IgD-negative memory B cell (primary cell): ENCODE data around the gene GMCL2. TPM values are rescaled to one million over a fixed set of nuclear protein-coding genes. Genes with fewer than 3 reads are reported as not detected.
"Not testable (repeated sequence)": the region's sequence is repeated elsewhere in the genome, so short reads cannot be mapped to it uniquely, and the experiment has no call there.

ENCODE experiments used
- H3K27ac Mint-ChIP-seq, 3 donors: one replicate each; pipeline ENCODE4 v1.8.0; 2020 to 2022; ENCODE audit warnings: mild to moderate bottlenecking in 3 of 3, mixed read lengths in 3 of 3, moderate library complexity in 1 of 3
- H3K27me3 Mint-ChIP-seq: one replicate; pipeline ENCODE4 v1.8.0; 2021; ENCODE audit warnings: mixed read lengths
- H3K36me3 Mint-ChIP-seq: one replicate; pipeline ENCODE4 v1.8.0; 2020; ENCODE audit warnings: mild to moderate bottlenecking, mixed read lengths
- H3K4me1 Mint-ChIP-seq, 3 donors: one replicate each; pipeline ENCODE4 v1.8.0; 2020 to 2022; ENCODE audit warnings: mixed read lengths in 3 of 3, mild to moderate bottlenecking in 1 of 3
- H3K4me3 Mint-ChIP-seq, 4 donors: one replicate each; pipeline ENCODE4 v1.8.0; 2020 to 2022; ENCODE audit warnings: mild to moderate bottlenecking in 4 of 4, mixed read lengths in 4 of 4, moderate library complexity in 3 of 4
- H3K9me3 Mint-ChIP-seq, 3 donors: one replicate each; pipeline ENCODE4 v1.8.0; 2020 to 2021; ENCODE audit warnings: mixed read lengths in 3 of 3, mild to moderate bottlenecking in 1 of 3
- polyA plus RNA-seq: library from polyadenylated mRNA; unstranded; fragments of 300-500 nt; fragmentation: Illumina TruSeq; gene quantifications from one replicate; pipeline ENCODE4 v1.2.3, GENCODE V29; 2021

GMCL2 gene
- polyA plus RNA-seq, 1 donor from 2014 or later, result not detected

- H3K4me1 Mint-ChIP-seq, result peaks cover 13 to 19% (median 16%) of the 10 kb centered on the region in 3 donors
- peaks cover 3% of the 10 kb centered on the region for H3K36me3 Mint-ChIP-seq
- peak overlapping the region; percentile 73 to 88 (median 84) for H3K4me3 Mint-ChIP-seq
- peak overlapping the region; percentile 81 to 92 (median 83) for H3K27ac Mint-ChIP-seq
- H3K27me3 Mint-ChIP-seq, result no peaks in the 10 kb centered on the region
- peaks cover 0 to 2% (median 0%) of the 10 kb centered on the region in 3 donors for H3K9me3 Mint-ChIP-seq
Measured at GRCh38 chr5:178205749-178206047, 18.5 kb upstream of the GMCL2 start.

GRCh38 chr5:178204935-178205748 lies 18.0 kb upstream of the GMCL2 start:
- Mint-ChIP-seq H3K27me3 (no peaks in the 10 kb centered on the region), H3K9me3 (peaks cover 0 to 2% (median 0%) of the 10 kb centered on the region in 3 donors), H3K4me1 (peaks cover 13 to 19% (median 16%) of the 10 kb centered on the region in 3 donors), H3K4me3 (peak overlapping the region; percentile 79 to 100 (median 88)), H3K27ac (peak overlapping the region; percentile 81 to 92 (median 83)), H3K36me3 (peaks cover 3% of the 10 kb centered on the region)

- H3K4me1 Mint-ChIP-seq, result peaks cover 13 to 19% (median 16%) of the 10 kb centered on the region in 3 donors
- peak within 1 kb of the TSS; percentile 95 to 99 (median 99) for H3K27ac Mint-ChIP-seq
- H3K36me3 Mint-ChIP-seq, result peaks cover 3% of the 10 kb centered on the region
- peak within 1 kb of the TSS; percentile 95 to 100 (median 97) for H3K4me3 Mint-ChIP-seq
- H3K9me3 Mint-ChIP-seq, result peaks cover 0 to 2% (median 0%) of the 10 kb centered on the region in 3 donors
- no peaks in the 10 kb centered on the region for H3K27me3 Mint-ChIP-seq
Measured at GRCh38 chr5:178204182-178204934, 17.2 kb upstream of the GMCL2 start, which contains the start of gene HNRNPAB. TSS of gene HNRNPAB (plus strand) at chr5:178204533. CDS start at chr5:178204838, 305 bp downstream.

GRCh38 chr5:178203670-178204181 lies 16.6 kb upstream of the GMCL2 start:
- Mint-ChIP-seq H3K27ac (peak overlapping the region; percentile 95 to 99 (median 99)), H3K27me3 (no peaks in the 10 kb centered on the region), H3K9me3 (peaks cover 0 to 2% (median 0%) of the 10 kb centered on the region in 3 donors), H3K4me3 (peak overlapping the region; percentile 95 to 100 (median 97)), H3K4me1 (peaks cover 13 to 19% (median 16%) of the 10 kb centered on the region in 3 donors), H3K36me3 (peaks cover 3% of the 10 kb centered on the region)

GRCh38 chr5:178202541-178202940 lies 15.4 kb upstream of the GMCL2 start:
- peaks cover 0 to 2% (median 0%) of the 10 kb centered on the region in 3 donors for H3K9me3 Mint-ChIP-seq
- peak overlapping the region in 2 of 3 donors; percentile 19 to 84 for H3K27ac Mint-ChIP-seq
- H3K4me1 Mint-ChIP-seq, result peaks cover 12 to 13% (median 13%) of the 10 kb centered on the region in 3 donors

GRCh38 chr5:178201927-178202235 lies 14.7 kb upstream of the GMCL2 start:
- peak overlapping the region in 3 of 4 donors; percentile 50 to 58 (median 51) for H3K4me3 Mint-ChIP-seq
- no peaks in the 10 kb centered on the region for H3K27me3 Mint-ChIP-seq

More at GRCh38 chr5:178202541-178202940, 15.4 kb upstream of the GMCL2 start:
- Mint-ChIP-seq H3K27me3 (no peaks in the 10 kb centered on the region), H3K4me3 (peak overlapping the region; percentile 50 to 85 (median 67)), H3K36me3 (peaks cover 3% of the 10 kb centered on the region)

GRCh38 chr5:178201221-178201926 lies 14.2 kb upstream of the GMCL2 start:
- H3K36me3 Mint-ChIP-seq, result peaks cover 2% of the 10 kb centered on the region
- no peaks in the 10 kb centered on the region for H3K27me3 Mint-ChIP-seq
- H3K4me1 Mint-ChIP-seq, result peaks cover 9 to 11% (median 9%) of the 10 kb centered on the region in 3 donors
- H3K4me3 Mint-ChIP-seq, result peak overlapping the region in 2 of 4 donors; percentile 50 to 51
- peaks cover 0 to 2% (median 0%) of the 10 kb centered on the region in 3 donors for H3K9me3 Mint-ChIP-seq
- peak overlapping the region in 2 of 3 donors; percentile 12 to 68 for H3K27ac Mint-ChIP-seq

More at GRCh38 chr5:178201927-178202235, 14.7 kb upstream of the GMCL2 start:
- Mint-ChIP-seq H3K4me1 (peaks cover 10 to 13% (median 12%) of the 10 kb centered on the region in 3 donors), H3K9me3 (peaks cover 0 to 2% (median 0%) of the 10 kb centered on the region in 3 donors), H3K36me3 (peaks cover 3% of the 10 kb centered on the region), H3K27ac (peak overlapping the region; percentile 12 to 68 (median 63))

- H3K36me3 Mint-ChIP-seq, result no peaks in the 10 kb centered on the region
- peaks cover 0 to 4% (median 0%) of the 10 kb centered on the region in 3 donors for H3K4me1 Mint-ChIP-seq
- H3K9me3 Mint-ChIP-seq, result peaks cover 0 to 2% (median 0%) of the 10 kb centered on the region in 3 donors
- H3K4me3 Mint-ChIP-seq, result peak overlapping the region in 2 of 4 donors; percentile 37 to 73
- no peaks in the 10 kb centered on the region for H3K27me3 Mint-ChIP-seq
- peak overlapping the region in 1 of 3 donors; percentile 44 for H3K27ac Mint-ChIP-seq
Measured at GRCh38 chr5:178199581-178200434, 12.6 kb upstream of the GMCL2 start.

- Mint-ChIP-seq H3K36me3 (no peaks in the 10 kb centered on the region), H3K9me3 (no peaks in the 10 kb centered on the region), H3K27ac (no peak overlapping the region), H3K4me3 (no peak overlapping the region), H3K4me1 (no peaks in the 10 kb centered on the region), H3K27me3 (peaks cover 6% of the 10 kb centered on the region)
Measured at GRCh38 chr5:178198706-178199105, 11.5 kb upstream of the GMCL2 start.

- not testable (repeated sequence) for H3K9me3 Mint-ChIP-seq, H3K27ac Mint-ChIP-seq, H3K4me3 Mint-ChIP-seq, H3K4me1 Mint-ChIP-seq, H3K36me3 Mint-ChIP-seq
- peaks cover 11% of the 10 kb centered on the region for H3K27me3 Mint-ChIP-seq
Measured at GRCh38 chr5:178198151-178198550, 11.0 kb upstream of the GMCL2 start.

- H3K36me3 Mint-ChIP-seq, result peaks cover 1% of the 10 kb centered on the region
- no peak overlapping the region for H3K27ac Mint-ChIP-seq
Measured at GRCh38 chr5:178196986-178197385, 9.8 kb upstream of the GMCL2 start.

GRCh38 chr5:178196281-178196812 lies 9.2 kb upstream of the GMCL2 start:
- Mint-ChIP-seq H3K4me1 (peaks cover 0 to 4% (median 0%) of the 10 kb centered on the region in 3 donors), H3K9me3 (no peaks in the 10 kb centered on the region), H3K4me3 (no peak overlapping the region), H3K36me3 (peaks cover 1% of the 10 kb centered on the region), H3K27ac (no peak overlapping the region), H3K27me3 (peaks cover 15% of the 10 kb centered on the region)

More at GRCh38 chr5:178196986-178197385, 9.8 kb upstream of the GMCL2 start:
- H3K4me1 Mint-ChIP-seq, result peaks cover 0 to 4% (median 0%) of the 10 kb centered on the region in 3 donors
- H3K9me3 Mint-ChIP-seq, result no peaks in the 10 kb centered on the region
- no peak overlapping the region for H3K4me3 Mint-ChIP-seq
- H3K27me3 Mint-ChIP-seq, result peaks cover 15% of the 10 kb centered on the region

GRCh38 chr5:178194026-178194425 lies 6.9 kb upstream of the GMCL2 start:
- no peaks in the 10 kb centered on the region for H3K9me3 Mint-ChIP-seq
- H3K27ac Mint-ChIP-seq, result no peak overlapping the region
- H3K4me3 Mint-ChIP-seq, result no peak overlapping the region
- H3K4me1 Mint-ChIP-seq, result peaks cover 0 to 4% (median 0%) of the 10 kb centered on the region in 3 donors
- peaks cover 1% of the 10 kb centered on the region for H3K36me3 Mint-ChIP-seq
- H3K27me3 Mint-ChIP-seq, result peaks cover 24% of the 10 kb centered on the region
